GM06990 (cell line): ENCODE data around the gene CDH4.

ENCODE experiments used
- DNase-seq: peaks from one replicate; pipeline ENCODE4 v3.0.0-alpha.2; 2011; ENCODE audit not compliant: insufficient read length; ENCODE audit errors: extremely low read depth
- H3K27me3 ChIP-seq: replicated peaks from 2 replicates; pipeline ENCODE4 v1.6.0; 2011; ENCODE audit warnings: low read length; ENCODE audit not compliant: control insufficient read depth, insufficient read depth
- H3K36me3 ChIP-seq: 2 replicates; pipeline ENCODE4 v1.5.1; 2011; ENCODE audit warnings: low read length; ENCODE audit not compliant: control insufficient read depth, insufficient read depth
- H3K4me3 ChIP-seq: replicated peaks from 2 replicates; pipeline ENCODE4 v1.5.1; 2011; ENCODE audit warnings: low read depth, mild to moderate bottlenecking, control low read depth, low read length
- TF ChIP-seq, protein P1 (sequence below): IDR thresholded peaks from 2 replicates; pipeline ENCODE4 v1.5.1; 2011; ENCODE audit warnings: low read length, control low read depth, mild to moderate bottlenecking, inconsistent platforms; ENCODE audit not compliant: insufficient read depth, poor library complexity, severe bottlenecking

The CDH4 gene

DNA sequence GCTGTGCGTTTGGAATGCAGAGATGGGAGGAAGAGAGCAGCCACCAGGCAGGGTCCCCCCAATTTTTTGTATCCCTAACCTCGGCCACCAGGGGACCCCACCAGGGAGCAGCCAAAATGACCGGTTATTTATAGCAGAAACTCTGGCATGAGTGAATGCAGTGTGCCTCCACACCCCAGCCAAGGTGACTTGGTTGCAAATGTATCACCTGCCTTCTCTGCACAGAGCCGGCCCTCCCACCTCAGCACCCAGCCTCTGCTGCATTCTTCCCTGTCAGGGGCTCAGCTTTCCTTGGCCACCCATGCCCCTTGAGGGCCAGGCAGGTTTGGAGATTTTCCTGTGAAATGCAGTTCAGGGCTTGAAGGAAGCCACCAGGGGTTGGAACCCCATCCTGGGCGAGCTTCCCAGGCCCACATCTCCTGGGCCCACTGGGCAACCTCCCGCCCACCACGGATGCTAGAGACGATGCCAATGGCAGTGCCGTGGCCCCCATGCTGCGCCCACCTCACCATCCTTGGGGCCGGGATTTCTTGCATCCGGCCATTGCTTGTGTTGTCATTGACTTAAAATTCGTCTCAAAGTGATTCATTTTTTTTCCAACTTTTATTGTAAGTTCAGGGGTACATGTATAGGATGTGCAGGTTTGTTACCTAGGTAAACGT lies 522.0 kb downstream of the CDH4 start:
- no peak for DNase-seq
- no peaks in the 10 kb centered on the region for H3K27me3 ChIP-seq
- no peaks in the 10 kb centered on the region for H3K36me3 ChIP-seq
- TF ChIP-seq, protein P1, sequence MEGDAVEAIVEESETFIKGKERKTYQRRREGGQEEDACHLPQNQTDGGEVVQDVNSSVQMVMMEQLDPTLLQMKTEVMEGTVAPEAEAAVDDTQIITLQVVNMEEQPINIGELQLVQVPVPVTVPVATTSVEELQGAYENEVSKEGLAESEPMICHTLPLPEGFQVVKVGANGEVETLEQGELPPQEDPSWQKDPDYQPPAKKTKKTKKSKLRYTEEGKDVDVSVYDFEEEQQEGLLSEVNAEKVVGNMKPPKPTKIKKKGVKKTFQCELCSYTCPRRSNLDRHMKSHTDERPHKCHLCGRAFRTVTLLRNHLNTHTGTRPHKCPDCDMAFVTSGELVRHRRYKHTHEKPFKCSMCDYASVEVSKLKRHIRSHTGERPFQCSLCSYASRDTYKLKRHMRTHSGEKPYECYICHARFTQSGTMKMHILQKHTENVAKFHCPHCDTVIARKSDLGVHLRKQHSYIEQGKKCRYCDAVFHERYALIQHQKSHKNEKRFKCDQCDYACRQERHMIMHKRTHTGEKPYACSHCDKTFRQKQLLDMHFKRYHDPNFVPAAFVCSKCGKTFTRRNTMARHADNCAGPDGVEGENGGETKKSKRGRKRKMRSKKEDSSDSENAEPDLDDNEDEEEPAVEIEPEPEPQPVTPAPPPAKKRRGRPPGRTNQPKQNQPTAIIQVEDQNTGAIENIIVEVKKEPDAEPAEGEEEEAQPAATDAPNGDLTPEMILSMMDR = no peak
- H3K4me3 ChIP-seq = no peak overlapping the region

DNA sequence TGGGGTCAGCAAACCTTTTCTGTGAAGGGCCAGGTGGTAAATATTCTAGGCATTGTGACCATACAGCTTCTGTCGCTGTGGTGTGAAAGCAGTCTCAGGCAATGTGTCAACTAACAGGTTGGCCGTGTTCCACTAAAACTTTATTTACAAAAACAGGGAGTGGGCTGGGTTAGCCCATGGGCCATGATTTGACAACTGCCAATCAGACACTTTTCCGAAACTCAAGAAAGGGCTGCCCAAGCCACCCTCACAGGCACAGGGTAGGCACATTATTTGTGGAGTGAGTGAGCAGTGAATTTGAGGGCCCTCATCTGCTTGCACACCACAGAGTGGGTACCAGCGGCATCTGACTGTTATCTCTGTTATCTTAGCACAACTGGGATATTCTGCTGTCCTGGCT lies 523.4 kb downstream of the CDH4 start:
- no peak for DNase-seq
- TF ChIP-seq, protein P1 = no peak
- Histone ChIP-seq H3K4me3 (no peak overlapping the region), H3K36me3 (no peaks in the 10 kb centered on the region), H3K27me3 (no peaks in the 10 kb centered on the region)

DNA sequence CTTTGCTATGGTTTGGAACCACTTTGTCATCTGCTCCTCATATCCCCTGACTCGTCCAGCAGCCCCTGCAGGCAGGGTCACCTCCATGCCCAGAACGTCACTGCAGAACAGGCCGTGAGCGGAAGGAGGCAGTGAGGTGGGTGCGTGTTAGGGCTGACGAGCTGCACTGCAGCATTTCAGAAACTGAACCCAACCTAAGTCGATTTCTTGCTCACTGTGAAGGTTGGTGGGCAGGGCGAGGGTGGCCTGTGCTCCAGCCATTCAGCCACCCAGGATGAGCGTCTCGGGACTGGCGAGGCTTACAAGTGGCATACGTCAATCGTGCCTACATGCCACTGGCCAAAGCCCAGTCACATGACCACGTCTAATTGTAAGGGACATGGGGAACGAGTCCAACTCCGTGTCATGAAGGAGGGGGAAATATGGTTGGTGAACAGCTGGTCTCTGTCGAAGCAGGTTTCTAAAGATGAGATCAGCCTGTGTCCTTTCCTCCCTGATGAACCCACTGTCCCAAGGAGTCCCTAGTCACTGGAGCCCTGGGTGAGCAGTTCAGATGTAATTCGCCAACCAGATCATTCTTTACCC lies 524.5 kb downstream of the CDH4 start:
- H3K4me3 ChIP-seq = no peak overlapping the region
- H3K27me3 ChIP-seq = no peaks in the 10 kb centered on the region
- TF ChIP-seq, protein P1 = no peak
- no peaks in the 10 kb centered on the region for H3K36me3 ChIP-seq
- no peak for DNase-seq

DNA sequence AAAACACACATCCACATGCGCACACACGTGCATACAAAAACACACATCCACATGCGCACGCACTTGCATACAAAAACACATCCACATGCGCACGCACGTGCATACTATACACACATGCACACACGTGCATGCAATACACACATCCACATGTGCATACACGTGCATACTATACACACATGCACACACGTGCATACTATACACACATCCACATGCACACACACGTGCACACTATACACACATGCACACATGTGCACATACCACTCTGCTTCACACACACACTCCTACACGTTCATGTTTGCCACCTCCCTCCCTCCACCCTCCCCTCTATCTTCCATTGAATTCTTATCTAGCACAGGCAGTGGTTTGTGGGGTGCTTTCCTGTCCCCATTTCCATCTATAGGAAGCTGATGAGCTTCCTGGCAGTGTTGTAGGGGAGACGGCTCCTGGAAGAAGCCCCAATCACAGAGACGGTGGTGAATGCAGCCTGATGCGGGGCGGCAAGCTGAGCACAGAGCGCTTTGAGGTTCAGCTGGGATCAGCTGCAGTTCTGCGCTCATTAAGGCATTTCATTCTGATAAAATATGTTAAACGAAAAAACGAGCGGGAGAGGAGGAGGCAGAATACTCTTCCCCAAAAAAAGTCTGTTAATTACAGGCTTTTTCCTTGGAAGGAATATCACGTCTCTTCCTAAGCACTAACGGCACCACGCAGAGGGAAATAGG lies 525.9 kb downstream of the CDH4 start:
- Histone ChIP-seq H3K4me3 (no peak overlapping the region), H3K36me3 (no peaks in the 10 kb centered on the region), H3K27me3 (no peaks in the 10 kb centered on the region)
- no peak for DNase-seq
- TF ChIP-seq, protein P1 = no peak

DNA sequence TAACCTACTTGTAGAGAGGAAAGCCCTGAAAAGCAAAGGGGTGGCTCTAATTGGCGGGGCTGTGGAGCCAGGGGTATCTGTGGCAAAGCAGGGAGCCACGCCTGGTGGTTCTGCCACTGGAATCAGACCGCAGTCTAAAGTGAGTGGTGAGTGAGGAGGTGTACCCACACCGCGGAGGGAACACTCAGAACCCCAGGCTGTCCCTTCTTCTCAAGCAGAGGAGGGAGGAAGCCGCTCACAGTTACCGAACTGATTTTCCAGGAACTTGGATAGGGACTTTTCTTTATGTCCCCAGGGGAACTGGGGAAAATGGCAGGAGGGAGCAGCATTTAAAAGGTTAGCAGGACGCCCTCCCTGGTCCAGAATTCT lies 526.4 kb downstream of the CDH4 start:
- TF ChIP-seq, protein P1 = no peak
- H3K27me3 ChIP-seq = no peaks in the 10 kb centered on the region
- DNase-seq = no peak

More for the DNA sequence above, 526.4 kb downstream of the CDH4 start:
- Histone ChIP-seq H3K4me3 (no peak overlapping the region), H3K36me3 (no peaks in the 10 kb centered on the region)
